ENCODE results near the gene SIPA1L3. TPM values are rescaled to one million over a fixed set of nuclear protein-coding genes. Genes with fewer than 3 reads are reported as not detected.

SIPA1L3 gene
- total and polyA plus RNA-seq, 2 donors from 2014 or later: 5.8 to 61.7 TPM

DNA sequence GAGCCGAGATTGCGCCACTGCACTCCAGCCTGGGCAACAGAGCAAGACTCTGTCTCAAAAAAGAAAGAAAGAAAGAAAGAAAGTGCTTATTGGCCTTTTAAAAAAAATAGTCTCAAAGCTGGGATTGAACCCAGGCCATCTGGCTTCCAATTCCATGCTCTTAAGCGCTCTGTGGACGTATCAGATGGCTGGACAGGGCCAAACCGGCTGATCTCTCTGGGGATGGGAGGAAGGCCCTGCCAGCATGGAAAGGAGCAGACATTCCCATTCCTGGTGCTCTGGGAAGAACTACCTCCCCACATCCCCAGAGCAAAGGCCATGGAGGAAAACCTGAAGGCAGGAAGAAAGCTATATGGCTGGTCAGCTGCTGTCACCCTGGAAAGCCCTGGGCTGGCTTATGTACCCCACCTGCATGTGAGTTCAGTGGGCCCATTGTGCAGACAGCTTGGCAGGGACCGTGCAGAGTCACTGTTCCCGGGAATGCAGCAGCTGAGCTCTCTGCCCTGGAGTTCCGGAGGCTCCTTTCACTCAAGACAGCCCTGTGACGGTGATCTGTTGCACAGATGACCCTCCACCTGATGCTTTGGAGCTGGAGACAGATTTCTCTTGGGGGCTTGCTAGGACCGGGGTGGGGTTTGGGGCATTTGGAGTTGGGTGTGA lies 84.3 kb downstream of the SIPA1L3 start:
- FAIRE-seq (no peak), DNase-seq (no peak)
- H3K4me1 ChIP-seq (ENCODE audit: control insufficient read depth in 2 of 3, insufficient read depth in 2 of 3, low read depth in 1 of 3, low read length in 3 of 3): peaks cover 0 to 14% (median 0%) of the 10 kb centered on the region in 3 donors
- no peaks in the 10 kb centered on the region for H3K27me3 ChIP-seq (ENCODE audit: control insufficient read depth, insufficient read depth, low read length)
- no peak overlapping the region for H3K27ac ChIP-seq (ENCODE audit: low read depth in 2 of 2, low read length in 2 of 2)
- no peaks in the 10 kb centered on the region for H3K36me3 ChIP-seq (ENCODE audit: control insufficient read depth in 2 of 3, insufficient read depth in 3 of 3, low read length in 3 of 3)
- TF ChIP-seq, protein P1, sequence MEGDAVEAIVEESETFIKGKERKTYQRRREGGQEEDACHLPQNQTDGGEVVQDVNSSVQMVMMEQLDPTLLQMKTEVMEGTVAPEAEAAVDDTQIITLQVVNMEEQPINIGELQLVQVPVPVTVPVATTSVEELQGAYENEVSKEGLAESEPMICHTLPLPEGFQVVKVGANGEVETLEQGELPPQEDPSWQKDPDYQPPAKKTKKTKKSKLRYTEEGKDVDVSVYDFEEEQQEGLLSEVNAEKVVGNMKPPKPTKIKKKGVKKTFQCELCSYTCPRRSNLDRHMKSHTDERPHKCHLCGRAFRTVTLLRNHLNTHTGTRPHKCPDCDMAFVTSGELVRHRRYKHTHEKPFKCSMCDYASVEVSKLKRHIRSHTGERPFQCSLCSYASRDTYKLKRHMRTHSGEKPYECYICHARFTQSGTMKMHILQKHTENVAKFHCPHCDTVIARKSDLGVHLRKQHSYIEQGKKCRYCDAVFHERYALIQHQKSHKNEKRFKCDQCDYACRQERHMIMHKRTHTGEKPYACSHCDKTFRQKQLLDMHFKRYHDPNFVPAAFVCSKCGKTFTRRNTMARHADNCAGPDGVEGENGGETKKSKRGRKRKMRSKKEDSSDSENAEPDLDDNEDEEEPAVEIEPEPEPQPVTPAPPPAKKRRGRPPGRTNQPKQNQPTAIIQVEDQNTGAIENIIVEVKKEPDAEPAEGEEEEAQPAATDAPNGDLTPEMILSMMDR (IDR thresholded peaks at IDR 0.05; ENCODE audit: borderline replicate concordance, extremely low read depth, insufficient read depth): no peak
- H3K4me3 ChIP-seq (ENCODE audit: low read length in 3 of 3): no peak overlapping the region
- no peak overlapping the region for H3K9ac ChIP-seq (ENCODE audit: low read length in 3 of 3)
- intact Hi-C loops (cut with DNase I): no loop called here
- no peaks in the 10 kb centered on the region for H3K9me3 ChIP-seq (ENCODE audit: control insufficient read depth in 2 of 3, insufficient read depth in 1 of 3, low read length in 3 of 3)

DNA sequence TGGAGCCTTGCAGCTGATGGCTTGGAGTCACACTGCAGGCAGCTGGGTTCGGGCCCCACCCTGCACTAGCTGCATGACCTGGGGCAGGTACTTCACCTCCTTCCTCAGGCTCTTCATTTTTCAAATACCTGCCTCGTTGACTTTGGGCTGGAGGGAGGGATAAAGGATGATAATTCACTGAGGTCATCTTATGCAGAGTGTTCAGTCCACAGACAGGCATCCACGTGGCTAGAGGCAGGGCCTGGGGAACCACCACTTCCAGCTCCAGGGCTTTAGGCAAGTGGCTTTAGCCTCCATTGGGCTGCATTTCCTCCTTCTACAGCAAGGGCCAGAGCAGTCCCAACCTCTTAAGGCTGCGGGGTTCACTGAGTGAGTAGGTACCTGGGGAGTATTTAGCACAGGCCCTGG lies 84.8 kb downstream of the SIPA1L3 start:
- FAIRE-seq: no peak
- TF ChIP-seq, protein P1 (IDR thresholded peaks at IDR 0.05; ENCODE audit: borderline replicate concordance, extremely low read depth, insufficient read depth): no peak
- DNase-seq: no peak
- Histone ChIP-seq H3K27ac (ENCODE audit: low read depth in 2 of 2, low read length in 2 of 2) (no peak overlapping the region), H3K4me1 (ENCODE audit: control insufficient read depth in 2 of 3, insufficient read depth in 2 of 3, low read depth in 1 of 3, low read length in 3 of 3) (peaks cover 0 to 14% (median 0%) of the 10 kb centered on the region in 3 donors), H3K9ac (ENCODE audit: low read length in 3 of 3) (no peak overlapping the region), H3K36me3 (ENCODE audit: control insufficient read depth in 2 of 3, insufficient read depth in 3 of 3, low read length in 3 of 3) (no peaks in the 10 kb centered on the region), H3K27me3 (ENCODE audit: control insufficient read depth, insufficient read depth, low read length) (no peaks in the 10 kb centered on the region), H3K4me3 (ENCODE audit: low read length in 3 of 3) (no peak overlapping the region), H3K9me3 (ENCODE audit: control insufficient read depth in 2 of 3, insufficient read depth in 1 of 3, low read length in 3 of 3) (no peaks in the 10 kb centered on the region)
- intact Hi-C loops (cut with DNase I): no loop called here

DNA sequence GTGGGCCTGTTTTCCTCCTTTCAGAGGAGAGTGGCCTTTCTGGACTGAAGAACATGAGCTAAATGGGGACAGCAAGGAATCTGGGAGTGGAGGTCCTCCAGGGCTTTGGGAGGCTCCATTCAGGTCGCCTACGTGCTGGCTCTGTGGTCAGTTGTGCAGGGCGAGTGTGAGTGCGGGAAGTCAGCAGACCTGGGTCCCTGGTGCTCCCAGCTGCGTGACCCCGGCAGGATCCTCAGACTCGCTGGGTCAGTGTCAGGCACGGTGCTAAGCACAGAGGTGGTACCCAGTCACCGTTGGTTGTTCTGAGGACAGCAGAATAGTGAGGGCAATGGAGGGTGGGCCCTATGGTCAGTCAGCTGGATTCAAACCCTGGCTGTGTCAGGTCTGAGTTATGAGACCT lies 85.8 kb downstream of the SIPA1L3 start:
- no peak overlapping the region for H3K27ac ChIP-seq (ENCODE audit: low read depth in 2 of 2, low read length in 2 of 2)
- TF ChIP-seq, protein P1 (IDR thresholded peaks at IDR 0.05; ENCODE audit: borderline replicate concordance, extremely low read depth, insufficient read depth): no peak
- H3K27me3 ChIP-seq (ENCODE audit: control insufficient read depth, insufficient read depth, low read length): no peaks in the 10 kb centered on the region
- H3K9ac ChIP-seq (ENCODE audit: low read length in 3 of 3): no peak overlapping the region
- H3K9me3 ChIP-seq (ENCODE audit: control insufficient read depth in 2 of 3, insufficient read depth in 1 of 3, low read length in 3 of 3): no peaks in the 10 kb centered on the region
- H3K4me3 ChIP-seq (ENCODE audit: low read length in 3 of 3): no peak overlapping the region
- no peaks in the 10 kb centered on the region for H3K36me3 ChIP-seq (ENCODE audit: control insufficient read depth in 2 of 3, insufficient read depth in 3 of 3, low read length in 3 of 3)
- FAIRE-seq (no peak), DNase-seq (no peak)
- H3K4me1 ChIP-seq (ENCODE audit: control insufficient read depth in 2 of 3, insufficient read depth in 2 of 3, low read depth in 1 of 3, low read length in 3 of 3): peaks cover 0 to 14% (median 0%) of the 10 kb centered on the region in 3 donors
- intact Hi-C loops (cut with DNase I): no loop called here

DNA sequence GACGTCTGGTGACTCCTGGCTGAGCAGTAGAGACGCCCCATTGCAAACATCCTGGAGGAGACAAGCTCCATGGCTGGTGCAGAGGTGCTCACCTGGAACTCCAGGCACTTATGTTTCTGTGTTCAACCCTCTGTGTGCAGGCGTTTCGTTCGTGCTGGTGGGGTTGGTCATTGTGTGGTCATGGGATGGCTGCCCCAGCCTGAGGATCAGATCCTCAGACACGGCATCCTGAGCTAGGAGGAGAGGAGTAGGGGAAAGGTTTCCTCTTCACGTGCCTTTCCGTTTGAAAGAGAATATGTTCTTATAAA lies 87.8 kb downstream of the SIPA1L3 start:
- H3K9me3 ChIP-seq (ENCODE audit: control insufficient read depth in 2 of 3, insufficient read depth in 1 of 3, low read length in 3 of 3): no peaks in the 10 kb centered on the region
- H3K9ac ChIP-seq (ENCODE audit: low read length in 3 of 3): no peak overlapping the region
- H3K27ac ChIP-seq (ENCODE audit: low read depth in 2 of 2, low read length in 2 of 2): no peak overlapping the region
- intact Hi-C loops (cut with DNase I): no loop called here
- peaks cover 2 to 20% (median 10%) of the 10 kb centered on the region in 3 donors for H3K4me1 ChIP-seq (ENCODE audit: control insufficient read depth in 2 of 3, insufficient read depth in 2 of 3, low read depth in 1 of 3, low read length in 3 of 3)
- H3K36me3 ChIP-seq (ENCODE audit: control insufficient read depth in 2 of 3, insufficient read depth in 3 of 3, low read length in 3 of 3): no peaks in the 10 kb centered on the region
- DNase-seq (no peak), FAIRE-seq (no peak)
- TF ChIP-seq, protein P1 (IDR thresholded peaks at IDR 0.05; ENCODE audit: borderline replicate concordance, extremely low read depth, insufficient read depth): no peak
- no peaks in the 10 kb centered on the region for H3K27me3 ChIP-seq (ENCODE audit: control insufficient read depth, insufficient read depth, low read length)
- H3K4me3 ChIP-seq (ENCODE audit: low read length in 3 of 3): no peak overlapping the region
